Fibroblast of villous mesenchyme (primary cell): ENCODE data around the gene KCNH2. TPM values are rescaled to one million over a fixed set of nuclear protein-coding genes. Genes with fewer than 3 reads are reported as not detected.
A peak's percentile ranks its signal among the peaks of the same experiment; 100 is the strongest.
"Not testable (repeated sequence)": the region's sequence is repeated elsewhere in the genome, so short reads cannot be mapped to it uniquely, and the experiment has no call there.

ENCODE experiments used
- DNase-seq: peaks from one replicate; pipeline ENCODE4 v3.0.0-alpha.2; 2010; ENCODE audit warnings: low read depth
- H3K4me3 ChIP-seq: 2 replicates; pipeline ENCODE4 v1.5.1; 2011; ENCODE audit warnings: low read depth, mild to moderate bottlenecking, low read length
- CTCF ChIP-seq: IDR thresholded peaks from 2 replicates; pipeline ENCODE4 v1.5.1; 2012; ENCODE audit warnings: low read depth, mild to moderate bottlenecking, low read length; ENCODE audit not compliant: insufficient read depth
- total RNA-seq: library from RNA; depleted of rRNA; stranded (reverse); fragments of >200 nt; gene quantifications from 2 replicates; pipeline ENCODE4 v1.2.3, GENCODE V29; 2012

The KCNH2 gene
- total RNA-seq, 1 donor = 2.6 TPM

GRCh38 chr7:151016505-151016904, 38.4 kb upstream of the KCNH2 start:
- TF ChIP-seq CTCF = no peak
- DNase-seq = no peak
- H3K4me3 ChIP-seq = no peak overlapping the region

- H3K4me3 ChIP-seq = no peak overlapping the region
- DNase-seq = no peak
- TF ChIP-seq CTCF = no peak
Observed at GRCh38 chr7:151015967-151016366, 37.8 kb upstream of the KCNH2 start.

GRCh38 chr7:151014950-151015349, 36.8 kb upstream of the KCNH2 start:
- TF ChIP-seq CTCF = no peak
- DNase-seq = no peak

GRCh38 chr7:151013733-151014497, 35.8 kb upstream of the KCNH2 start:
- no peak for TF ChIP-seq CTCF
- peak; percentile 64 for DNase-seq
- H3K4me3 ChIP-seq = peak overlapping the region; percentile 41

More at GRCh38 chr7:151014950-151015349, 36.8 kb upstream of the KCNH2 start:
- no peak overlapping the region for H3K4me3 ChIP-seq

GRCh38 chr7:151013356-151013732, 35.2 kb upstream of the KCNH2 start:
- TF ChIP-seq CTCF = no peak
- H3K4me3 ChIP-seq = no peak overlapping the region
- no peak for DNase-seq

GRCh38 chr7:151012911-151013347, 34.8 kb upstream of the KCNH2 start:
- no peak overlapping the region for H3K4me3 ChIP-seq
- peak; percentile 70 for TF ChIP-seq CTCF
- DNase-seq = no peak

- no peak overlapping the region for H3K4me3 ChIP-seq
- DNase-seq = peak; percentile 69
- no peak for TF ChIP-seq CTCF
Observed at GRCh38 chr7:151012031-151012692, 34.0 kb upstream of the KCNH2 start.

- not testable (repeated sequence) for DNase-seq, H3K4me3 ChIP-seq
Observed at GRCh38 chr7:151011616-151012015, 33.5 kb upstream of the KCNH2 start.
